Adipose tissue (tissue), 3 donors: ENCODE measurements around the gene PLCL2. TPM values are rescaled to one million over a fixed set of nuclear protein-coding genes. Genes with fewer than 3 reads are reported as not detected.

Source experiments
- H3K27ac ChIP-seq: one replicate; pipeline ENCODE4 v1.5.1; 2013; ENCODE audit warnings: low read depth, low read length
- WGBS, 3 donors: extraction: QIAGEN DNeasy Blood & Tissue Kit; methylation state at CpG; one replicate each; pipeline ENCODE4 v1.1.7; 2013; 5-methylcytosine and 5-hydroxymethylcytosine counted together
- polyA plus RNA-seq, 3 donors: library from polyadenylated mRNA; stranded (reverse); fragments of 200-250 nt; gene quantifications; one replicate each; pipeline ENCODE4 v1.2.3, GENCODE V29; 2013
- donor health status: healthy with polysubstance abuse.
- donor health status: Bipolar disorder and iron deficiency.
- donor health status: healthy.

The PLCL2 gene
- polyA plus RNA-seq, 3 donors = 3.3 to 7.2 (median 6.4) TPM

DNA sequence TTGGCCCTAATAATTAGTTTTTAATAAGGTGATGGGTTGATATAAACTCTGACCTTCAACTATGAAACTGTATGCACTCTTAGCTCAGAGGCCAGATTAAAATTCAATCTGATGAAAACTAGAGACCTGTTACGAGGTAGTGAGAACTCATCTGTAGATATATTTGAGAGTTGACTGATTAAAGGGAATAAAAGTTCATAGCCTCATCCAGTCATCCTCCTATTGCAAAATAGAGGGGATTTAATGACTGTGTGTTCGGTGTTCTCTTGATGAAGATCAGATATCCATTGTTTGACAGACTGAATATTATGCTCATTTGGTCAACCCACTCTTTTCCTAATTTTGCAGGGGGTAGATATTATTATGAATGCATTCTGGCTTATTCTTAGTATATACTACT is 23.3 kb upstream of the PLCL2 start:
- WGBS, 3 donors = 86 to 98% (median 97%) methylated on average over 2 of the region's 2 CpGs
- no peak overlapping the region for H3K27ac ChIP-seq

DNA sequence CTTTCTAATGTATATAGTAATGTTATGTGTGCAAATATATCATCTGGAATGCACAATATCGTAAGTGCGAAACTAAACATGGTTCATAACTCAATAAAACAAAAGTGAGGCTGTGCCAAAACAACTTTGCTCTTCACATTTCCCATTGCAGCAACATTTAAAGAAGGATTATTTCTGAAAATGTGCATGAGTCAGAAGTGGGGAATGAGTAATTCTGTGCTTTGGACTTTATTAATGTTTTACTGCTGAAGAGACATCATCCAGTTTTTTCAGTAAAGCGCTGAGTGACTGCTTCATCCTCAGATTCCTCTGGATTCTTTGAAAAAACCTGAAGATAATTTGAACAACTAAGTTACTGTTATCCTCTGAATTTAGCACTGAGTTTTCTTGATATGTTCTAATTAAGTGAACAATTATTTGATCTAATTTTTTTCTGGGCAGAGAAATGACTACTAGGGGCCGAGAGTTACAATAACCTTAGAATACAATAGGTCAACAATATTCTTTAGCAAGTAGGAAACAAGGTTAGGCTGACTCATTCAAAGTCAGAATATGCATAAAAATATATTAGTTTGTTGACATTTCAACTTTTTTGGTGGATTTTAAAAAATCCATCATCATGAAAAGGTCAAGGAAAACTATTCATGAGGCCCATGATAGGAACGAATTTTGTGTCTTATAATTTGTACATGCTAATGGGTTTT is 20.0 kb upstream of the PLCL2 start:
- WGBS, 3 donors = 69 to 79% (median 74%) methylated on average over 5 of the region's 5 CpGs
- no peak overlapping the region for H3K27ac ChIP-seq

DNA sequence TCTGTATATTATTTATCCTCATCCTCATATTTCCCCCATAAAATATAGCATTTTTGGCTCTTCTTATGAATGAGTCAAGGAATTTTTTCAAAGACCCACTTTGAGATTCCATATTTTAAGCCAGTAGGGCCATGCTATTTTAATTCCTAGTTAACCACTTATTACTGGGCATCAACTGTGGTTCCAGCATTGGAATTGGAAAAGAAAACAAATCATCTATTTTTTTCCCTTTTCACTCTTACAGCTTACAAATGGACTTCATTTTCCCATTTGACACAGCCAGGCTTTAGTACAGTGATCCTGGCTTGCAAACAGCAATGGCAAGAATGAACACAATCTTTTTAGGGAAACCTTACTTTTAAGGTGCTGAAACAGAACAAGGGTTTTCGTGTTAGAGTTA is 19.4 kb upstream of the PLCL2 start:
- no peak overlapping the region for H3K27ac ChIP-seq
- WGBS, 3 donors = 87 to 97% (median 89%) methylated on average over 1 of the region's 1 CpG

DNA sequence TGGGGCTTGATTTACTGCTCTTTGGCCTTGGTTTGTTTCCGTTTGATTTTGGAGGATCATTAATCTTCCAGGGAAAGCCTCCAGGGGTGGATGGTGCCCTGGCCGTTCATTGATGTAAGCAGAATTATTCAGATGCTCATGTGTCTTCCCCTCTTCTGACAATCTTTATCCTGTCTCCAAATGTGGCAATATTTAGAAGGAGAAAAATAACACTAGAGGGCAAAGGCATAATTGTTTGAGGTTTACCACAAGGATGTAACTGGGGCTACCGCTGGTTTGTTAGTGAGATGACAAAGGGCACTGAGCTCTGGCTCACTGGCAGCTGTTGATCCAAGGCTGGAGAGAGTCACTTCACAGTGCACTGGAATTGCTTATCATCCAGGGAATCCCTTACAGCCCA is 18.2 kb upstream of the PLCL2 start:
- WGBS, 3 donors = 20 to 44% (median 25%) methylated on average over 3 of the region's 3 CpGs
- no peak overlapping the region for H3K27ac ChIP-seq

DNA sequence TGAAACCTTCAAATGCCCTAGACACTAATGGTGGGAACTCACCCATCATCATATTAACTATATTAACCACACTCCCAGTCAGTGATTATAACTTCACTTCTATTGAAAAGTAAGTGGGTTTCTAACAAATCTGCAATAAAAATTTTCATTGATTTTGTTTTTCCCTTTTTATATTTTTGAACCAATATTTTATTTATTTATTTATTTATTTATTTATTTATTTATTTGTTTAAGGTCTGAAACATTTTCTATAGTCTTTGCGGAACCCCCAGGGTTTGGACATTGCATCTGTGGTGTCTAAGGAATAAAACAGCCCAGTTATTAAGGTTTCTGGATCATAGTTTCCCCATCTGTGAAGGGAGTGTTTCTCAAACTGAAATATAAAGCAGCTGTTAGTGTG is 16.2 kb upstream of the PLCL2 start:
- 99 to 100% (median 100%) methylated on average over 1 of the region's 1 CpG for WGBS, 3 donors
- no peak overlapping the region for H3K27ac ChIP-seq

DNA sequence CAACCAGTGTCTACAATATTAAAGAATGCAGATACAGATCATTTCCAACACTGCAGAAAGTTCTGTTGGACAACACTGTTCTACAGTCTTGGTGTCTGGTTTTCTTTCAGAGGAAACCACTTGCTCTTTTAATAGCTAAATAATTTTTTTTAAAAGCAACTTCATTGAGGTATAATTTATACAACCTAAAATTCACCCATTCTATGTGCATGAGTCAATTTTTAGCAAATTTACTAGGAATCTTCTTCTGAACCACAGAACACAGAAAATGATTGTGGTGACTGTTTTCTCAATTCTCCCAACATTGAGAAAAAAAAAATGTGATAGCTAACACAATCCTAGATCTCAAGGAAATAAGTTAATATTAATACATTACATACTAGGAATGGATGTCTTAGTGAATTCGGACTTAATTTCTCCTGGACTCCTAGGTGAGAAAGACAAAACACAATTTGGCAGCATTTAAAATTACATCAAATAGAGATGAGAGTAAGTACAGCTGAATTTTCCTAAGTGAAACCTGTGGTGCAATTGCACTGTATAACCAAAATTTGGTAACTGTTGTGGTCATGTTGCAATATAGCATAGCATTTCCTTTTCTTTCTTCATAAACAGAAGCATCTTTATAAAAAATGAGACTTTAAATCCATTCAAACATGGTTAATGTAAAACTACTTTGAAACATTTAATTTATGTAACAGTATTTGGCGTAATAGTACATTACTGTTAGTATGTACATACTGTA is 15.3 kb upstream of the PLCL2 start:
- WGBS, 3 donors = 47 to 60% (median 55%) methylated on average over 2 of the region's 2 CpGs
- H3K27ac ChIP-seq = no peak overlapping the region

DNA sequence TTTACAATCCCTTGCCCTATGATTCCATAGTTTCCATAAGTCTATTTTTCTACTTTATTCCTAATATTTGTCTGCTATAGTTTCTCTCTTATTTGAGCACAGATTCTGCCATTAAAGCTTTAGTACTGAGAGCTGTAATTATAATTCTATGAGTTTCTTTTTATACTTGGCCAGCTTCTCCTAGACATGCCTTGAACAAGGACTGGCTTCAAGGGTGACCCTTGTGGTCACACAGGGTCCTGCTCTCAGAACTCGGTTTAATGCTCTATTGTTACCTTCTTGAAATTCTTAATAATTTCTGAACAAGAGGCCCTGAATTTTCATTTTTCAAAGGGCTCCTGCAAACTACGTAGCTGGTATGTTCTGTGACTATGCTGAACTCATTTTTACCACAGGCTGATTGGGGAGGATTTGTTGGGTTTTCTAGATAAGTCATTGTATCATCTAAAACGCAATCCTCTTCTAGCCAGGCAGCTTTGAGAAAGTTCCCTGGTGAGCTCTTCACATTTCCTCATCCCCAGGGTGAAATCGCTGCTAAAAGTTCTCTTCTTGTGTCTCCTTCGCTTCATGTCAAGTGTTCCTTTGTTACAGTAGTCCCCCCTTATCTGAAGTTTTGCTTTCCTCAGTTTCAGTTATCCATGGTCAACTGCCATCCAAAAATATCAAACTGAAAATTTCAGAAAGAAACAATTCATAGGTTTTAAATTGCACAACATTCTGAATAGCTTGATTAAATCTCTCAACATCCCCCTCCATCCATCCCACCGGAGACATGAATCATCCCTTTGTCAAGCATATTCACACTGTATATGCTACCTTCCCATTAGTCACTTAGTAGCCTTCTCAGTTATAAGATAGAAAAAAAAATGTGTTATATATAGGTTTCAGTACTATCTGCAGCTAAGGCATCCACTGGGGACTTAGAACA is 12.6 kb upstream of the PLCL2 start:
- WGBS, 3 donors = 61 to 94% (median 71%) methylated on average over 6 of the region's 6 CpGs
- H3K27ac ChIP-seq = no peak overlapping the region

DNA sequence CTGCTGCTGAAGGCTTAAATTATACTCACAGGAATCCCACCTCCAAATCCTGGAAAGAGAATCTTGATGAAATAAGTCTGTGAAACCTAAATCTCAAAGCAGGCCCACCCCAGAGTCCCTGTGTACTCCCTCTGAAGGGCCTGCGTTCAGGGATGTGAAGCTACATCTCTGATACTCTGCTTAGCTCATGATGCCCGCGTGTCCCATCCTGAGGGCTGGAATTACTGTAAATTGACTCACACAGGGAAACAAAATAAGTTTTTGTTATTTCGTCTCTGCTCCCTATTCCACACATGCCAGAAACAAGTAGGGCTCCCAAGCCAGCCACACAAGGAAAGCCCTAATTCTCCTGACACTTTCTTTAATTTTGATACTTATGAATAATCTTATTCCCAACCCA is 10.9 kb upstream of the PLCL2 start:
- 91 to 96% (median 94%) methylated on average over 4 of the region's 4 CpGs for WGBS, 3 donors
- H3K27ac ChIP-seq = no peak overlapping the region

DNA sequence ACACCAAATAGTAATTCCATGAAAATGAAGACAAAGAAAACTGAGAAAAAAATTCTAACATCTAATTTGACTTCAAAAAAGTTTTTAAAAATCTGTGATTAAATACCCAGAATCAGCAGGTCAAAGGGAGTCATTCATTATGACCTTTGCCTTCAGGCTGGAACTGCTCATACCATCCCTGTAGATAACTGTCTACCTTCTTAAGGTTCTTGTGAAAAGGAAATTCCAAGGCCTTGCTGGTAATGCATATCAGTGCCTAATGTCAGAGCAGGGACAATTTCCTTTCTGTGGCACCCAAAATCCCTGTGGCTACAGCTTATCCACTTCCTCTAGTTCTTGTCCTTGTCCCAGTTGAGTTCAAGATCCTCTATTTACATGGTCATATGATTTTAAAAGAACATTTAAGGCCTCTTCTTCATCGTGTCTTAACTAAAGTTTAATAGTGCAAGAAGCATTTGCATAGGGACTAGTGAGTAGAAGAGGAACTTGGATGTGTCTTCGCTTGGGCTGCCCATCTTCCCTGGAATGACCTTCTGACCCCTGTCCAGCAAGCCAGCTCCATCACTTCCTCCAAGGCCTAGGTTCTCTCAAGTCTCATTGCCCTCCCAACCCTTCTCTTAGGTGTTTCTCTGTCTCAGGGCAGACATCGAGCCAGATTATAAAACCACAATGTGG is 8.7 kb upstream of the PLCL2 start:
- WGBS, 3 donors = 81 to 86% (median 83%) methylated on average over 3 of the region's 3 CpGs
- H3K27ac ChIP-seq = no peak overlapping the region

DNA sequence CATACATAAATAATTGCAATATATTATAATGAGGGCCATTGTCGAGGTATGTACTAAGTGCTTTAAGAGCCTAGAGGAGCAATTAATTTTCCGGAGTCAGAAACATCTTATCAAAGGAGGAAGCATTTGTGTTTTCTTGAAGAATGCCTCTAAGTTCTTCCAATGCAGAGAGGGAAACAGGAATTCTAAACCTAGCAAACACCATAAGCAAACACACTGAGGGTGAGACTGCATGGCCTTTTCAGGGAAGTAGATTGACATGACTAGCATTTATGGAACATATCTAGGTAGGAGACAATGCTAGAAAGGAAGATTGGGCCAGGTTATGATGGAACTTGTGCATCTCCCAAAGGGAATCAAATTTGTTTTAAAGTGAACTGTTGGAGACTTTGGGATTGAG is 7.2 kb upstream of the PLCL2 start:
- H3K27ac ChIP-seq = no peak overlapping the region
- WGBS, 3 donors = 70 to 78% (median 72%) methylated on average over 2 of the region's 2 CpGs

DNA sequence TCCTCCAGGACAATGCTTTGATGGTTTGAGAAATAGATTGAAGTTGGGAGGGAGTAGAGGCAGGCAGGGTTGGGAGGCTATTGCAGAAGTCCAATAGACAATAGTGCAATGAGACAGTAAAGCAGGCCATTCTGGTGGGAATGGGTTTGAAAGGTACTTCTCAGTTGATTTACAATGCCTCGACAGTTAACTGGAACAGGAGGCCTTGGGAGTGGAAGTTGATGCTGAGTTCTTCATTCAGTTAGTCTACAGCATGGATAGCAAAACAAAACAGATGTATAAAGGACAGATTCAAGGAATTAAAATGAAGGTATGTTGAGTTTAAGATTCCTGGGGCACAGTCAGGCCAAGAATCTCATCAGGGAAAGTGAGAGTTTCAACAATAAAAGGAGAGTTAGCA is 6.8 kb upstream of the PLCL2 start:
- no peak overlapping the region for H3K27ac ChIP-seq
- WGBS, 3 donors = 85 to 95% (median 88%) methylated on average over 1 of the region's 1 CpG

DNA sequence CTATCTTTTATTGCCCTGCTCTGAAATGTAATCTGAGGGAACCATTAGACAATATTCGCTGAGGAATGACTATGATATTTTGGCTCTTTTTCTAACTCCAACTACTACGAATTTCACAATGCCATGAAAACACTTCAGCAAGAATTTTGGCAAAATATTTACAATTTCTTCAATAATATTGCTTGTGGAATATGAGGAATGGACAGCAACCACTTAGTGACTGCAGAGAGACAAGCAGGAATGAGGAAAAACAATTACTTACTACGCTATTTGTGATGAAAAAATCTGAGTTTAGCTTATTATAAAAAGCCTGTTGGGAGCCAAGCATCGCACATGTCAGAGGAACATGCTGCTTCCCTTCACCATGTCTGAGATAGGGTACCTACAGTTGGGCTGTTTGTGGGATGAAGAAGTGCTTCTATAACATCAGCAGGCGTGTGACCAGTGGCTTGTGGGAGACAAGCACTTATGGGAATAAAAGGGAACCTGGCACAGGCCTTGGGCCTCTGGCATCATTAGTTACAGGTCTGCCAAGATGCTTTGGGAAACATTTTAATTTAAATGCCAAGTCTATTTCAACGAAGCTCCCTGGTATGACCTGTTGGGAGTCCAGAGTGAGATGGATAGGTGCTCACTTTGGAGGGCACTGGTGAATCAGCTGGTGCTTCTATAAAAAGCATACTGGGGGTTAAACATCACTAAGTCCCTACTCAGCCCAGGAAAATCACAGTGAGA is 2.7 kb upstream of the PLCL2 start:
- WGBS, 3 donors = 70 to 77% (median 73%) methylated on average over 6 of the region's 6 CpGs
- no peak overlapping the region for H3K27ac ChIP-seq

DNA sequence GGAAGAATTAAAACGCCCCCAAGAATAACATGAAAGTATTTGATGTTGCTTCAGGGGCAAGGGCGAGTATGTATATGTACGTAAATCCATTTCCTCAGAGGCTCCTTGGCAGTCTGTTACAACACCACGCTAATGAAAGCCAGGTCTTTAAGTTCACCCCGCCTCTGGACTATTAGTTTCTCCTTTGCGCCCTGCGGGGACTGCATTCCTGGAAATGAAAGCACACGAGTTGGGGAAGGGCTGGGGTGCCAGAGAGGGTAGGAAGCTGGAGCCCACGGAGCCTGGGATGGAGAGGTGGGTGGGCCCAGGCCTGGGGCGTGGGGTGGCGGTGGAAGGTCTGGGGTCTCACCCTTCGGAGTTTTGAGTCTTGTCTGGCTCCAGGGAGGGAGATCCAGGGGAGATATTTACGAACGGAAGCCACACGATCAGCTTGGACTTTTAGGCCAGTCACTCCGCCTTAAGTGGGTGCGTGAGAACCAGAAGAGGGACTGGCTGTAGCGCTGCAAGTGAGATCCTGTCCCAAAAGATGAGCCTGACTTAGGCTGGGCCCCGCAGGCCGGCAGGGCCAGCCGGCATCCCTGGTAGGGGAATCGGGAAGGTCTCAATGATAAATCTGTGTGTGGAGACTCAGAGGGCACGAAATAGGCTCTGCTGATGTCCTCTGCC is 1.6 kb upstream of the PLCL2 start:
- 81 to 88% (median 84%) methylated on average over 23 of the region's 23 CpGs for WGBS, 3 donors
- H3K27ac ChIP-seq = no peak overlapping the region

DNA sequence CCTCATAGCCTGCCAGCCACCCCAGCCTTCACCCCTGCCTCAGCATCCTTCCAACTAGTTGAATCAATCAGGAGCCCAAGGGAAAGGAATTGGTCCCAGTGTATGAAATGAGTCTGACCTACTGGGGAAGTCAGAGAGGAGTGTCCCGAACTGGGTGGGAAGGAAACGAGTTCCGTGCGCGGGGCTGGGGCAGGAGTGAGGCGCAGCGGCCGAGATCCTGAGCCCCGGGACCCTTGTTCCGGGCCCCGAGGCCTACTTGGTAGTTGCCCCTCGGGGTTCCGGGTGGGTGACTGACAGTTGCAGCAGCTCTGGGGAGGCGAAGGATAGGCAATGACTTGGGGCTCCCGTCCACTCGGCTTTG is 1.1 kb upstream of the PLCL2 start:
- WGBS, 3 donors = 42 to 76% (median 56%) methylated on average over 16 of the region's 16 CpGs
- no peak overlapping the region for H3K27ac ChIP-seq

DNA sequence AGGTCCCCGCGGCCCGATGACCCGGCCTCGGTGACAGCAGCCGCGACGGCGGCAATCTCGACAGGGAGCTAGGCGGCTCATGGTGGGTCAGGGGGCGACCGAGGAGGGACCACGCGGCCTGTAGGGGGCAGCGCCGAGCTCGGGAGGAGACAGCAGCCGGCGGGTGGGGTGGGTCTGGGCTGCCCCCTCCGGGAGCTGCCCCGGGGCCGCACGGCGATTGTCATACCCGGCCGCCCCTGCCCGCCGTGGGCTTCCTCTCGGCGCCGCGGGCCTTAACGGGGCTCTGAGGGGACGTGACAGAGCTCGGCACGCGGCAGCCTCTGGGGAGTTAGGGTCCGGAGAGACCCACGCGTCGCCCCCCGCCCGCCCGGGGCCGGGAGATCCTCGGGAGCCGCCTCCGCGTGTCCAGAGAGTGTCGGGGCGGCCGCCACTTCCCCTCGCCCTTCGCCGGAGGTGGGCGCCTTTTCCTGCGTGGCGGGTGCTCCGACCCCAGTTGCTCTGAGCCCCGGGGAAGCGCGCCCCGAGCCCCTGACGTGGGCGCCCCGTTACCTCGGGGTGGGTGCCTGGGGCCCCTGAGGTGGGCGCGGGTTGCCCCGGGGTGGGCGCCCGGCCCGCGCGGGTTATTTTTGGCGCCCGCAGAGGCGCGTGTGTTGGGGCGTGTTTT is 539 bp upstream of the PLCL2 start:
- WGBS, 3 donors = 2 to 3% (median 3%) methylated on average over 49 to 81 of the region's 81 CpGs
- peak overlapping the region; percentile 29 for H3K27ac ChIP-seq

DNA sequence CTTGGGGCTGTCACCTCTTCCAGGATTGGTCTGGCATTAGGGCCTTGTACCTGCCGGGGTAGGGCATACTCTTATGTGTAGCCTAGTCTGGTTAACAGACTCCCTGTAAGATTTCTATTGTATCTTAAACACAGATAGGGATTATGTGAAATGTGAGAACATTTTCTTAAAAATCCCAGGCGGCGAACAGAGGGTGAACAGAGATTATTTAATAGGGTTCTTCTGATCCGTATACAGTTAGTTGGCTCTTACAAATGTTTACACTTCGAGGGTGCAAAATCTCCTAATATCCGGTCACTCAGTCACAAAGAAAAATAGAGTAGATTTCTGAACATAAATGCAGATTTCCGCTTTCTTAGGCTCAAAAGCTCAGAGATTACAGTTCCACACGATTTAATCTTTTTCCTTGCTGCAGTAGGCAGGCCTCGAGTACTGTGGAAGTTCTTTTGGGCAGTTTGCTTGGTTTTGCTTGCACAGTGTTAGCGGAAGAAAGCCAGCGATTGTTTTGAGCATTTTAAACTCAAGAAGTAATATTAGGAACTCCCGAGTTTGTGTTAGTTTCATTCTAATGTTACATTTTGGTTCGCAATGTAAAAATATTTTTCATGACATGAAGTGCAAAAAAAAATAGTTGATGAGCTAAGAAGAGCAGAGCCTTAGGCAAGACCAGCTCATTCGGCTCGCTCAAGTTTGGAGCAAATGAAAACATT is 993 bp downstream of the PLCL2 start:
- H3K27ac ChIP-seq = peak overlapping the region; percentile 29
- WGBS, 3 donors = 5 to 11% (median 9%) methylated on average over 15 of the region's 15 CpGs
